ENCODE results near the gene AK5.

DNA sequence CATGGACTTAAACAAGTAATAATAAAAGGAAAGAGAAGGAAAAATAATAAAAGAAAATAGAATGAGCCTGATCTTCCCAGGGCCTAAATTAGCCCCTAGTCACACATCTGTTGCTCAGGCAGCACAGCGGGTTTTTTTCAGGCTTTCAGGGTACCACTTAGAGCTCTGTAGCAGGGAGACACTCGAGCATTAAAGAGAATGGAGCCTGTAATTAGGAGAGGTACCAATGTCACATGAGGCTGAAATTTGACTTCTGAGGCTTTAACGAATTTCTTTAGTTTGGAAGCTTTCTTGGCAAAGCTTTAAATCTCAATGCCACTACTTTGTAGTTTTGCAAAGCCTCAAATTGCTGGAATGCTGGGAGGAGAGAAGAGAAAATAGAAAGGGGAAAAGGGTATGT lies 116.3 kb downstream of the AK5 start:
- TF ChIP-seq, protein P1, sequence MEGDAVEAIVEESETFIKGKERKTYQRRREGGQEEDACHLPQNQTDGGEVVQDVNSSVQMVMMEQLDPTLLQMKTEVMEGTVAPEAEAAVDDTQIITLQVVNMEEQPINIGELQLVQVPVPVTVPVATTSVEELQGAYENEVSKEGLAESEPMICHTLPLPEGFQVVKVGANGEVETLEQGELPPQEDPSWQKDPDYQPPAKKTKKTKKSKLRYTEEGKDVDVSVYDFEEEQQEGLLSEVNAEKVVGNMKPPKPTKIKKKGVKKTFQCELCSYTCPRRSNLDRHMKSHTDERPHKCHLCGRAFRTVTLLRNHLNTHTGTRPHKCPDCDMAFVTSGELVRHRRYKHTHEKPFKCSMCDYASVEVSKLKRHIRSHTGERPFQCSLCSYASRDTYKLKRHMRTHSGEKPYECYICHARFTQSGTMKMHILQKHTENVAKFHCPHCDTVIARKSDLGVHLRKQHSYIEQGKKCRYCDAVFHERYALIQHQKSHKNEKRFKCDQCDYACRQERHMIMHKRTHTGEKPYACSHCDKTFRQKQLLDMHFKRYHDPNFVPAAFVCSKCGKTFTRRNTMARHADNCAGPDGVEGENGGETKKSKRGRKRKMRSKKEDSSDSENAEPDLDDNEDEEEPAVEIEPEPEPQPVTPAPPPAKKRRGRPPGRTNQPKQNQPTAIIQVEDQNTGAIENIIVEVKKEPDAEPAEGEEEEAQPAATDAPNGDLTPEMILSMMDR (IDR thresholded peaks at IDR 0.05), result no peak
- no peak for TF ChIP-seq ZFX (IDR thresholded peaks at IDR 0.05; ENCODE audit: borderline replicate concordance)

Measured in 22Rv1 (cell line).